Skeletal muscle satellite cell (primary cell): ENCODE results near the gene LEKR1.
A peak's percentile ranks its signal among the peaks of the same experiment; 100 is the strongest.

Experiments used
- H3K27me3 ChIP-seq: 2 replicates; pipeline ENCODE4 v1.7.0; 2013; ENCODE audit warnings: low read length; ENCODE audit not compliant: control insufficient read depth, insufficient read depth
- H3K36me3 ChIP-seq: 2 replicates; pipeline ENCODE4 v1.7.0; 2013; ENCODE audit warnings: mild to moderate bottlenecking, control low read depth, low read length; ENCODE audit not compliant: insufficient read depth
- H3K4me1 ChIP-seq: 2 replicates; pipeline ENCODE4 v1.7.0; 2013; ENCODE audit warnings: low read length; ENCODE audit not compliant: control insufficient read depth, insufficient read depth
- H3K4me2 ChIP-seq: 2 replicates; pipeline ENCODE4 v1.7.0; 2013; ENCODE audit warnings: mild to moderate bottlenecking, low read length
- H3K4me3 ChIP-seq: 2 replicates; pipeline ENCODE4 v1.7.0; 2013; ENCODE audit warnings: low read length
- H3K9ac ChIP-seq: 2 replicates; pipeline ENCODE4 v1.7.0; 2013; ENCODE audit warnings: mild to moderate bottlenecking, low read depth, low read length, moderate library complexity
- H3K9me3 ChIP-seq: replicated peaks from 2 replicates; pipeline ENCODE4 v1.7.0; 2013; ENCODE audit warnings: mild to moderate bottlenecking, control low read depth, low read length

The LEKR1 gene

GRCh38 chr3:157065201-157065600 is 239.0 kb downstream of the LEKR1 start:
- Histone ChIP-seq H3K4me1 (peaks cover 25% of the 10 kb centered on the region), H3K9ac (no peak overlapping the region), H3K27me3 (no peaks in the 10 kb centered on the region), H3K36me3 (no peaks in the 10 kb centered on the region), H3K4me2 (no peak overlapping the region), H3K4me3 (no peak overlapping the region), H3K9me3 (no peaks in the 10 kb centered on the region)

- no peaks in the 10 kb centered on the region for H3K36me3 ChIP-seq
- H3K27me3 ChIP-seq: no peaks in the 10 kb centered on the region
- H3K4me3 ChIP-seq: peak overlapping the region; percentile 30
- peaks cover 34% of the 10 kb centered on the region for H3K4me1 ChIP-seq
- H3K9ac ChIP-seq: peak overlapping the region; percentile 82
- H3K9me3 ChIP-seq: no peaks in the 10 kb centered on the region
- peak overlapping the region; percentile 58 for H3K4me2 ChIP-seq
Measured at GRCh38 chr3:157066335-157067098, 240.4 kb downstream of the LEKR1 start.

- Histone ChIP-seq H3K9me3 (no peaks in the 10 kb centered on the region), H3K4me2 (peak overlapping the region; percentile 58), H3K4me3 (peak overlapping the region; percentile 30), H3K4me1 (peaks cover 34% of the 10 kb centered on the region), H3K36me3 (no peaks in the 10 kb centered on the region), H3K9ac (peak overlapping the region; percentile 82), H3K27me3 (no peaks in the 10 kb centered on the region)
Measured at GRCh38 chr3:157067114-157067513, 241.0 kb downstream of the LEKR1 start.

- H3K9me3 ChIP-seq: no peaks in the 10 kb centered on the region
- H3K27me3 ChIP-seq: no peaks in the 10 kb centered on the region
- H3K4me3 ChIP-seq: no peak overlapping the region
- peaks cover 41% of the 10 kb centered on the region for H3K4me1 ChIP-seq
- H3K9ac ChIP-seq: no peak overlapping the region
- no peaks in the 10 kb centered on the region for H3K36me3 ChIP-seq
- no peak overlapping the region for H3K4me2 ChIP-seq
Measured at GRCh38 chr3:157069406-157069805, 243.3 kb downstream of the LEKR1 start.

- Histone ChIP-seq H3K9me3 (no peaks in the 10 kb centered on the region), H3K9ac (peak overlapping the region; percentile 16), H3K4me1 (peaks cover 41% of the 10 kb centered on the region), H3K27me3 (no peaks in the 10 kb centered on the region), H3K36me3 (no peaks in the 10 kb centered on the region), H3K4me3 (no peak overlapping the region), H3K4me2 (no peak overlapping the region)
Measured at GRCh38 chr3:157069846-157070677, 243.9 kb downstream of the LEKR1 start.

GRCh38 chr3:157070678-157070999 is 244.5 kb downstream of the LEKR1 start:
- Histone ChIP-seq H3K9ac (peak overlapping the region; percentile 16), H3K9me3 (no peaks in the 10 kb centered on the region), H3K4me2 (no peak overlapping the region), H3K4me1 (peaks cover 44% of the 10 kb centered on the region), H3K27me3 (no peaks in the 10 kb centered on the region), H3K4me3 (no peak overlapping the region), H3K36me3 (no peaks in the 10 kb centered on the region)

- Histone ChIP-seq H3K4me2 (no peak overlapping the region), H3K36me3 (no peaks in the 10 kb centered on the region), H3K4me1 (peaks cover 43% of the 10 kb centered on the region), H3K9me3 (no peaks in the 10 kb centered on the region), H3K4me3 (no peak overlapping the region), H3K27me3 (no peaks in the 10 kb centered on the region), H3K9ac (no peak overlapping the region)
Measured at GRCh38 chr3:157071744-157072525, 245.8 kb downstream of the LEKR1 start.

- Histone ChIP-seq H3K27me3 (no peaks in the 10 kb centered on the region), H3K36me3 (no peaks in the 10 kb centered on the region), H3K4me3 (no peak overlapping the region), H3K4me1 (peaks cover 50% of the 10 kb centered on the region), H3K9ac (peak overlapping the region; percentile 46), H3K9me3 (no peaks in the 10 kb centered on the region), H3K4me2 (no peak overlapping the region)
Measured at GRCh38 chr3:157073810-157074209, 247.7 kb downstream of the LEKR1 start.

- H3K9me3 ChIP-seq: no peaks in the 10 kb centered on the region
- no peaks in the 10 kb centered on the region for H3K27me3 ChIP-seq
- H3K9ac ChIP-seq: no peak overlapping the region
- peaks cover 52% of the 10 kb centered on the region for H3K4me1 ChIP-seq
- no peak overlapping the region for H3K4me3 ChIP-seq
- H3K4me2 ChIP-seq: no peak overlapping the region
- H3K36me3 ChIP-seq: no peaks in the 10 kb centered on the region
Measured at GRCh38 chr3:157074490-157074889, 248.3 kb downstream of the LEKR1 start.

GRCh38 chr3:157074981-157075380 is 248.8 kb downstream of the LEKR1 start:
- H3K4me1 ChIP-seq: peaks cover 56% of the 10 kb centered on the region

GRCh38 chr3:157075693-157076420 is 249.7 kb downstream of the LEKR1 start:
- no peak overlapping the region for H3K4me3 ChIP-seq
- no peaks in the 10 kb centered on the region for H3K27me3 ChIP-seq
- H3K9ac ChIP-seq: peak overlapping the region; percentile 60

More at GRCh38 chr3:157074981-157075380, 248.8 kb downstream of the LEKR1 start:
- H3K4me2 ChIP-seq: no peak overlapping the region
- no peak overlapping the region for H3K9ac ChIP-seq
- no peaks in the 10 kb centered on the region for H3K9me3 ChIP-seq
- no peak overlapping the region for H3K4me3 ChIP-seq
- no peaks in the 10 kb centered on the region for H3K36me3 ChIP-seq
- H3K27me3 ChIP-seq: no peaks in the 10 kb centered on the region

More at GRCh38 chr3:157075693-157076420, 249.7 kb downstream of the LEKR1 start:
- H3K9me3 ChIP-seq: no peaks in the 10 kb centered on the region
- peak overlapping the region; percentile 50 for H3K4me2 ChIP-seq
- no peaks in the 10 kb centered on the region for H3K36me3 ChIP-seq
- H3K4me1 ChIP-seq: peaks cover 48% of the 10 kb centered on the region
